GM12873 (cell line): ENCODE measurements around the gene ZNF564.

Experiments used
- TF ChIP-seq, protein P1 (sequence below): IDR thresholded peaks from 2 replicates; pipeline ENCODE4 v1.5.1; 2012; ENCODE audit warnings: low read depth, mild to moderate bottlenecking, moderate library complexity, low read length, control low read depth; ENCODE audit not compliant: insufficient read depth; ENCODE audit errors: missing control alignments

ZNF564 gene

DNA sequence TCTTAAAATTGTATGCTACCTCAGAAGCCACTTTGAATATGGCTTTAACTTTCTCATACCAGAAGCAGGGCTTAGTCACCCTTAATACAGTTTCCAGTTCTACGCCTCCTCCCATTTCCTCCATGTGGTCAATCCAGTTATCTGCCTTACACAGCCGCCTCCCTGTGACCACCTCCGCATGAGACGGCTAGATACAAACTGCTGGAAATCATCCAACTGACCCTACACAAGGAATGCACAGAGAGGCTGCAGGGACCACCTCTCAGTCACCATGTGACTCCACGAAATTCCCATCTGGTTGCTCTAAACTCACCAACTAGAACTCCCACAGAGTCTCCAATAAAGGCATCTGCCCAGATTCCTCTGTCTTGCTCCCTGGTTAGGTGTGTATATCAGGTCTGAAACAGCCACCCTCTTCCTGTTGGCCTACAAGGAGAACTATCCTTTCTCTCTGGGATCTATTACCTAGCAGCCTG, 6.8 kb downstream of the ZNF564 start:
- TF ChIP-seq, protein P1, sequence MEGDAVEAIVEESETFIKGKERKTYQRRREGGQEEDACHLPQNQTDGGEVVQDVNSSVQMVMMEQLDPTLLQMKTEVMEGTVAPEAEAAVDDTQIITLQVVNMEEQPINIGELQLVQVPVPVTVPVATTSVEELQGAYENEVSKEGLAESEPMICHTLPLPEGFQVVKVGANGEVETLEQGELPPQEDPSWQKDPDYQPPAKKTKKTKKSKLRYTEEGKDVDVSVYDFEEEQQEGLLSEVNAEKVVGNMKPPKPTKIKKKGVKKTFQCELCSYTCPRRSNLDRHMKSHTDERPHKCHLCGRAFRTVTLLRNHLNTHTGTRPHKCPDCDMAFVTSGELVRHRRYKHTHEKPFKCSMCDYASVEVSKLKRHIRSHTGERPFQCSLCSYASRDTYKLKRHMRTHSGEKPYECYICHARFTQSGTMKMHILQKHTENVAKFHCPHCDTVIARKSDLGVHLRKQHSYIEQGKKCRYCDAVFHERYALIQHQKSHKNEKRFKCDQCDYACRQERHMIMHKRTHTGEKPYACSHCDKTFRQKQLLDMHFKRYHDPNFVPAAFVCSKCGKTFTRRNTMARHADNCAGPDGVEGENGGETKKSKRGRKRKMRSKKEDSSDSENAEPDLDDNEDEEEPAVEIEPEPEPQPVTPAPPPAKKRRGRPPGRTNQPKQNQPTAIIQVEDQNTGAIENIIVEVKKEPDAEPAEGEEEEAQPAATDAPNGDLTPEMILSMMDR, result no peak

DNA sequence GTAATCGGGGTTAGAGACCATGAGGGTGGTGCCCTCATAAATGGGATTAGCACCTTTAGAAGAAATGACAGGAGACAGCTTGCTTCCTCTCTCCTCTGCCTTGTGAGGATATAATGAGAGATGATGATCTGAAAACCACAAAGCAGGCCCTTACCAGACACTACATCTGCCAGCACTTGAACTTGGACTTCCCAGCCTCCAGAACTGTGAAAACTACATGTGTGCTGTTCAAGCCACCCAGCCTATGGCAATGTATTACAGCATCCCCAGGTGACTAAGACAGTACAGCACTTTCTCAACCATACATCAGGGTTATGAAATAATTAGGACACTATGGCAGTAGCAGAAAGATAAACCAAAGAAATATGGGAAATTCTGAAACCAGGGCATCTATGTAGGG, 7.4 kb downstream of the ZNF564 start:
- TF ChIP-seq, protein P1, result no peak

DNA sequence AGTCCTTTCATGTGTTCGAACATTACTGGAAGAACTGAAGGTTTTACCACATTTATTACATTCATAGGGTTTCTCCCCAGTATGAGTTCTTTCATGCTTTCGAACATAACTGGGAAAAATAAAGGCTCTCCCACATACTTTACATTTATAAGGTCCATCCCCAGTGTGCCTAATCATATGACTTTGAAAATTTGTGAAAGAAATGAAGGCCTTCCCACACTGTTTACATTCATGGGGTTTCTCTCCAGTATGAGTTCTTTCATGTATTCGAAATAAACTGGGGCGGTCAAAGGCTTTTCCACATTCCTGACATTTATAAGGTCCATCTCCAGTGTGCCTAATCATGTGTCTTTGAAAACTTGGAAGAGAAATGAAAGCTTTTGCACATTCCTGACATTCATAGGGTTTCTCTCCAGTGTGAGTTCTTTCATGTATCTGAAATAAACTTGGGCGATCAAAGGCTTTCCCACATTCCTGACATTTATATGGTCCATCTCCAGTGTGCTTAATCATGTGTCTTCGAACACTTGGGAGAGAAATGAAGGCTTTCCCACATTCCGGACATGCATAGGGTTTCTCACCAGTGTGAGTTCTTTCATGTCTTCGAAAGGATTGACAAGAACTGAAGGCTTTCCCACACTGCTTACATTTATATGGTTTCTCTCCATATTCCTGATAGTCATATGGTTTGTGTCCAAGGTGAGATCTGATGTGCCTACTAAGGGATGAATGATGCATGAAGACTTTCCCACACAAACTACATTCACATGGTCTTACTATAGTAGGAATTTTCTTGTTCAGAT, 24.0 kb downstream of the ZNF564 start:
- TF ChIP-seq, protein P1, result no peak

DNA sequence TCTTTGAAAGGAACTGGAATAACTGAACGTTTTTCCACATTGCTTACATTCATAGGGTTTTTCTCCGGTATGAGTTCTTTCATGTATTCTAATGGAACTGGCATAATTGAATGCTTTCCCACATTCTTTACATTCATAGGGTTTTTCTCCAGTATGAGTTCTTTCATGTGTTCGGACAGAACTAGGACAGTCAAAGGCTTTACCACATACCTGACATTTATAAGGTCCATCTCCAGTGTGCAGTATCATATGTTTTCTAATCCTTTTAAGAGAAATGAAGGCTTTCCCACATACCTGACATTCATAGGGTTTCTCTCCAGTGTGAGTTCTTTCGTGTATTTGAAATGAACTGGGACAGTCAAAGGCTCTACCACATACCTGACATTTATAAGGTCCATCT, 24.7 kb downstream of the ZNF564 start:
- TF ChIP-seq, protein P1, result no peak

DNA sequence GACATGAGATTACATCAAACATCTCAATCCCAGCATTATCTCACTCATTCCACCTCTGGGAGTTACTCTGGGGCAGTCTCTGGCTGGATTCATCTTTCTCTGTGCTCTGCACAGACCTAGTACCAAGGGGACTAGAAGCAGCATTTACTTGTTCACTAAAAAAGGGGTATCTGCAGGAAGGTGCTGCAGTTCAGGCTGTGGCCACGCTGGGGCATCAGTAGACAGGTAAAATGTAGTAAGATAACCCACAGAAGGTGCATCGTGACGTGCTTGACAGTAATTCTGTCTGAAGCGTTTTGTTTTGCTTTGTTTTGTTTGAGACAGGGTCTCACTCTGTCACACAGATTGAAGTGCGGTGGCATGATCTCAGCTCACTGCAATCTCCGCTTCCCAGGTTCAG, 29.3 kb downstream of the ZNF564 start:
- TF ChIP-seq, protein P1, result peak; percentile 21

DNA sequence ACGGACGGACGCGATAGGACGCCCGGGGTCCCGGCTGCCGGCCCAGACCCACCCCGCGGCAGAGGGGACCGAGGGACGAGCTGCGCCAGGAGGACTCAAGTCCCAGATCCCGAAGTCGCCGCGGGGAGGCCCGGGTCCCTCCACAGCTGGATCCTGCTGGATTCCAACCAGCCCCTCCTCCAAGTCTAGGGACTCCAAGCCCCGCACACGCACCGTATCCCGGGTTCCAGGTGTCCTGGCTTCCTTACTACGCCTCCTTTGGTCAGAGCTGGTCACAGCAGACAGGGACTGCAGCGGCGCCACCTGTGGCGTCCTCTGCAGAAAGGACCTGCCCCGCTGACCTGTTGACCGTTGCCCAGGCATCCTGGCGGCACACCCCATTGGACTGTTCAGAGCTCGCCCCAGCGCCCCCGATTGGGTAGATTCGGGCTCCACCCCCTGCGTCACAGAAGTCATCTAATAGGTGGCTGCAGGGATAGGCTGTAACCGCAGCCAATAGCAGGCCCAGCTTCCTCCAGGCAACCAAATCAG, 37.7 kb downstream of the ZNF564 start:
- TF ChIP-seq, protein P1, result no peak

DNA sequence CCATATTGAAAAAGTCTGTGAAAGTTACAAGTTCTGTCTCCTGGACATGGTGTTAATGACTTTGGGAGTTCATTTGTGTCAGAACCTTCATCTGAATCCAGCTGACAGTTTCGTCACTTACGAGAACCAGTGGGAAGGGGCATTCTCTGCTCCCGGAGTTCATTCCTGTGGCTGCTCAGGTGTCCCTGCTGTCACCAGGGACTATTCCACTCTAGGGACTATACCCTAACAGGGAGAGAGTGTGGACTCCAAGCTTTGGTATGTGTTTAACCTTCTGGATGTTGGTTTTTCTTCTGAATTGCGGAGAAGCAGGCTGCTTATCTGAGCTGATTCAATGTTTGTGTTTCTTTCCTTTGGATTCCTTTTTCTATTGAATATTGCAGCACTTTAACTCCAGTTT, 54.2 kb downstream of the ZNF564 start:
- TF ChIP-seq, protein P1, result no peak
